GM19193 (cell line): ENCODE results near the gene HOXC12.

ENCODE experiments used
- POLR2A ChIP-seq: IDR thresholded peaks from 4 replicates; pipeline ENCODE4 v1.6.1; 2011; ENCODE audit not compliant: insufficient read depth, insufficient read length; ENCODE audit errors: extremely low read depth

Gene HOXC12

DNA sequence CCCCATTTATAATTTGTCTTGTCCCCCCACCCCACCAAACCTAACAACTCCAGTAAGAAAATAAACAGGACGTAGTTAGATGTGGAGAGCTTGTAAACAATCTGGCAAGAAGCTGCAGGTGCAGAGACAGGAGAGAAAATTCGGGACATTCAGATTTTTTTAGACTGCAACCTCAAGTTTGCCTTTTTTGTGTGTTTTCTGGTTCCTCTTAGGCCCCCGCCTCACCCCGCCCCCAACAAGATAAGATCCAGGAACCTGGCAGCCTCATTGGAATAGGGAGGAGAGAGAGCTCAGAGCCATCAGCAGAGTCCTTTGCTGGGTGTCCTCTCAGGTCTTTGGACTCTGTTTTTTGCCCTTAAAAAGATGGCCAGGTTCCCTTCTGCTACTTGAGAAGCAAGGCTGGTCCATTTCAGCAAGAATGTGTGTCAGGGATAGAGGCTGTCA is 33.1 kb downstream of the HOXC12 start:
- no peak for TF ChIP-seq POLR2A

DNA sequence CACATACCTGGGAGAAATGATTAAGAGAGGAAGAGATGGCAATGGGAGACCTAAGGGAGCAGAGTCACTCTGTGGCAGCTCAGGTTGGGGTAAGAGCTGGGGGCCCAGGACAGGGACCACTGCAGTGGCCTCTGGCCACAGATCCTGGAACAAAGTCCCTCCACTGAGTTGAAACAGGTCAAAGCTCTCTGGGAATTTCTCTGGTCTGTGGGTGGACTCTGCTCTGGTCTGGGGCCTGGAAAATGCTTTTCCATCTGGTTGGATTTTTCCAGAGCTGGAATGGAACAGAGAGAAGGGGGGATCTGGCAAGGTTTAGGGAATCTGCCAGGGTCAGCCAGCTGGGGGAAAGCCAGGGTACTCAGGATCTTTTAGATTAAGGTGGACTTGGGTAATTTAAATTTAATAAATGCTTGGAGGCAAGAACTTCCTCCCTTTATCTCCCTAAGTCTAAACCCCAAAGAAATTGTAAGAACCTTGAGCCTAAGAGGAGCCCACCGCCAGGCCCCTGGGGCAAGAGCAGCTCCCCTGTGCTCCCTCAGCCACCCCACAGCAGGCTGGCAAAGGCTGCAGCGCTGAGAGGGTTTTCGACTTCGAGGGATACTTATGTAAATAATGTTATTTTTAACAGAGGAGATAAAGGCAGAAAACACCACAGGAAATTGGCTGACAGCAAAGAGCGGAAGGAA is 34.0 kb downstream of the HOXC12 start:
- TF ChIP-seq POLR2A = no peak

DNA sequence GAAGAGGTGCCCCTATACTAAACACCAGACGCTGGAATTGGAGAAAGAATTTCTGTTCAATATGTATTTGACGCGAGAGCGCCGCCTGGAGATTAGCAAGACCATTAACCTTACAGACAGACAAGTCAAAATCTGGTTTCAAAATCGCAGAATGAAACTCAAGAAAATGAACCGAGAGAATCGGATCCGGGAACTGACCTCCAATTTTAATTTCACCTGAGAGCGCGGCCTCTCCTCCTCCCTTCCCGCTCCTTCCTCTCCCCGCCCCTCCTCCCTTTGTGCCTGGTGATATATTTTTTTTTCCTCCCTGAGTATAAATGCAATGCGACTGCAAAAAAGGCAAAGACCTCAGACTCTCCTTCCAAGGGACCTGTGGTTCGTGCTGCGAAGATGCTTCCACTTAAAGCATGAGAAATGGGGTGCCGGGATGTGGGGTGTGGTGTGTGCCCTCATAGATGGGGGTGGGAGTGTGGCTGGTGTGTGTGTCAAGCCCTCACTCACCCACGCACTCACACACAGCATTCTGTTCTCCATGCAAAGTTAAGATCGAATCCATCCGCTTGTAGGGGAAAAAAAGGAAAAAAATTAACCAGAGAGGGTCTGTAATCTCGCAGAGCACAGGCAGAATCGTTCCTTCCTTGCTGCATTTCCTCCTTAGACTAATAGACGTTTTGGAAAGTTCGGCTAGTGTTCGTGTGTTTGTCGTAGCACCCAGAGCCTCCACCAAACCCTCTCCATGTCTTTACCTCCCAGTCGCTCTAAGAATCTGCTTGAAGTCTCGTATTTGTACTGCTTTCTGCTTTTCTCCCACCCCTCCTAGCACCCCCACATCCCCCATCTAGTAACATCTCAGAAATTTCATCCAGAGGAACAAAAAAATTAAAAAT is 34.8 kb downstream of the HOXC12 start:
- TF ChIP-seq POLR2A = no peak

DNA sequence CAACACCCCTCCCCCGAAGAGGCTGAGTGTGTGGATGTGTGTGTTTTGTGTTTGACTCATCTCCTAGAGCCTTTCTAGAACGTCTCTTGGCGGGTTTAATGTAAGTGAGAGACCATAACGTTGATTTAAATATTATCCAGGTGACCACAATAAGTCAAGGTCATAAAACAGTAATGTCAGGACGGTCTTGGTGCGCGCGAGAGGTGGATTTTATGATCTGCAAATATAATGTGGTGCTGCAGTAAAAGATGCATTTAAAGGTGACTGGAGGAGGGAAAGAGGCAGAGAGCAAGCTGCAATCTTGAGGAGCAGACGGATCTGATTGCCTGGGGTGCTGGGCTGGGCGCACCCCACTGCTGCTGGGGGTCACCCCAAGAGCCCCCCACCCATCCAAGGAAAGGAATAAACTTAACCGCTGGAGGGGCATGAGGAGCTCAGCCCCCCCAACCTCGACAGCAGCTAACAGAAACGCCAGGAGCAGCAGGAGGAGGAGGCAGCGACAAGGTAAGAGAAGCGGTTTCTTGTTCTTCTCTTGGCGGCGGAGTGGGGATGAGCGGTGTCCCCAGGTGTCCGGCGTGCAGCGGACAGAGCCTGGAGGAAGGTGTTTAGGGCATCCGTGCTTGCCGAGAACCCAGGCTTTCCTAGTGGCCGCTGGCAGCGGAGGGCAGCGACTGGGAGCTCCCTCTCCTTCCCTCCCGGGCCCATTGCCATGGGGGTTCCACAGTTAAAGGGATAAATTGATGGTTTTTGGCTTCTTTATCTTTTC is 35.8 kb downstream of the HOXC12 start:
- TF ChIP-seq POLR2A = no peak

DNA sequence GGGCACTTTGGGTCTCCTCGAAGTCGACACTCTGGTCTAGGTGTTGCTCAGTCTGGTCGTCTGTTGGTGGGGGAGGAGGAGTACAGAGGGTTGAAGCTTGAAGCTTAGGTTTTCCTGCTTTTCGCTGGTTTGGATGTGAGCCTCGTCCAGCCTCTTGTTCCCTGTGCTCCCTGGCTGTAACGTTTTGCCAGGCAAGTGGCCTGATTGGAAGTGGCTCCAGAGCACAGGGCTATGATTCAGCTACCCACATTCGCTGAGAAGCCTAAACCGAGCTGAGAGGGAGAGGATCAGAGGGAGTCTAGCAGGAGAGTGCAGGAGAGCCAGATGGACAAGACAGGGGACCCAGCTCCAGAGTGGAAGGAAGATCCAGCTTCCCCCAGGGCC is 36.4 kb downstream of the HOXC12 start:
- no peak for TF ChIP-seq POLR2A

DNA sequence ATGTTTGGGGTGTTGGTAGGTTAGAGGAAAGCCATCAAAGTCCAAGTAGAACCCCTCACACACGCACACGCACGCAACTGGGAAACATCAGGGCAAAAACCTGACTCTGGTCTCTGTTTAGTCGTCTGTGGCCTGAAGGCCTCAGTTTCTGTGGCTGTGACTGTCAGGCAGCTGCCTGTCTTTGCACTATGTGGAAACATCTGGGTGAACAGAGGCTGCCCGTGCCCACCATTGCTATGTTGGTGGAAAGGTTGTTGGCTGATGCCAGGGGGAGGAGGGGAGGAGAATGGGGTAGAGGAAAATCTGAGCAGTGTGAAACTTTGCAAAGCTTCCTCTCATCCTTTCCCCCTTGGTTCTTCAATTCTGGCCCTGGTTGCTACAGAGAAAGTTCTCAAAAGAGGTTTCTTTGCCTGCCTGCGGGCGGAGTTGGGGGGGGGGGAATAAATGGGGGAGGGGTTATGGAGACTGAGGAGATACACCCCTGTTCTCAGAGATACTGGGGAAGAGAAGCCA is 37.7 kb downstream of the HOXC12 start:
- TF ChIP-seq POLR2A = no peak

DNA sequence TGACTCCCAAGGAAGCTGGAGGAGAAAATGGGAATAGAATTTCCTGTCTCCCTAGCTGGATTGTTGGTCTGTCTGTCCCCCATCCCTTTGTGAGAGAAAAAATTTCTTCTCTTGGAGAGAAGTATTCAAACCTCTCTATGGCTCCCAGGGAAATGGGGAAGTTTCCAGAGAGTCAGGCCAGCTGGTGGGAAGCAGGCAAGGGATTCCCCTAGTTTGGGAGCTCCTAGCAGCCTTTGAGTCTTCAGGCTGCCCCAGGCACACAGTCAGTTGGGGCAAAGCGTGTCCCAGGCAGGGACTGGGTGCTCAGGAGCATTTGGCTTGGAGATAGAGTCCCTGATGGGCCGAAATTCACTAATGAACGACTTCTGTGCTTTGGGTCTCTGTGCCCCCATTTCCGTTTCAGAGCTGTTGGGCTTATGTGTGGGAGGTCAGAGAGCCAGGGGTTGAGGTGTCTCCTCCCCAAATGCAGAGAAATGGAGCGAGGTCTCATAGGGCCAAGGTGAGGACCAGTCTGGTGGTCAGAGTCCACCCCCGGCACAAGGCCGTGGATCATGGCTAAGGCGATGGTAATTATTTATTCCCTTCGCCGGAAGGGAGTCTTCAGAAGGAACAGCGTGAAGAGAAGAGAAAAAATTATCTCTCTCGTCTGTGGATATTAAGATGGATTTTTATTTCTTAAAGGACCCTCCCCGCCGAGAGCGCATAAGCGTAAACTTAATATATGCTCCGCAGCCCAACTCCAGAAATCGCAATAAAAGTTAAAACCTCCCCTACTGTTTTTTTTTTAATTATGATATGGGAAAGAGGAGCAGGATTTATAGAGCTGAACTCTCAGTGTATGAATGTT is 38.7 kb downstream of the HOXC12 start:
- TF ChIP-seq POLR2A = no peak

DNA sequence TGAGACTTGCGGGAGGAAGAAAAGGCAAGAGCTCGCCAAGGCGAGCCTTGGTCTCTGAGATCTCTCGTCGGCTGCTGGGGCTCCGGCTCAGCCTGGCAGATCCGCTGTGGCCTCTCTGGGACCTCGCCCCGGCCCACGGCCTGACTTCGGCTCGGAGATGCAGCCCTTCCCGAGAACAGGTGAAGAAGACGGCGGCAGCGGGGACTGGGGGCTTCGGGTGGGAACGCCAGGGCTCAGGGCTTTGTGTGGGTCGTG is 39.2 kb downstream of the HOXC12 start:
- TF ChIP-seq POLR2A = no peak

DNA sequence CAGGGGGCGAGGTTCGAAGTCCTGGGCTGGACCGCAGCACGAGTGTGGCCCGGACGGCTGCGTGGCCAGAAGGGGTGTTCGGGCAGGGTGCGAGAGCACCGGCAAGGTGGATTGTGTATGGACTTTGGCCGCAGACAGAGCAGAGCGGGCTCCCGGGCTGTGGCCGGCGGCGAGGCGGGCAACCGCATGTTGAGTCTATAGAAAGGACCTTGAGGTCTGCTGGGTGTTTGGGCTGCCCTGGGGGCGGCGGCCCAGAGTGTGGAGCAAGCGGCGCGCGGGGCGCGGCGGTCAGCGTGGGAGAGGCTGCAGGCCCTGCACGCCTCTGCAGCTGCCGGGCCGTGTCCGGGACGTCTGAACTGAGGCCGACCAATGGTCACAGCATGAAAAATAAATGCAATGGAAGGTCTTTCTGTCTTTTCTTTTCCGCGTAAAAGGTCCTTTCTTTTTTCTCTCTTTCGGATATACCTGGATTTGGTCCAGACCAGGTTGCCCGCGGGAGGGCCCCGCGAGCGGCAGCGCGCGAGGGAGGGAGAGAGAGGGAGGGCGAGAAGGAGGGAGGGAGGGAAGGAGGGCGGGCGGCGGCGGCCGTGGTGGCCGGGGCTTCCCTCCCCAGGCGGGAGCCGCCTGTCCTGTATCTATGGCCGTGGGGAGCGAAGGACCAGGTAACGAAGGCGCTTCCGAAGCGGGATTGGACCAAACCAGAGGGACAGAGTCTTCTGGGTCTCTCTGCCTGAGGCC is 39.7 kb downstream of the HOXC12 start:
- no peak for TF ChIP-seq POLR2A

DNA sequence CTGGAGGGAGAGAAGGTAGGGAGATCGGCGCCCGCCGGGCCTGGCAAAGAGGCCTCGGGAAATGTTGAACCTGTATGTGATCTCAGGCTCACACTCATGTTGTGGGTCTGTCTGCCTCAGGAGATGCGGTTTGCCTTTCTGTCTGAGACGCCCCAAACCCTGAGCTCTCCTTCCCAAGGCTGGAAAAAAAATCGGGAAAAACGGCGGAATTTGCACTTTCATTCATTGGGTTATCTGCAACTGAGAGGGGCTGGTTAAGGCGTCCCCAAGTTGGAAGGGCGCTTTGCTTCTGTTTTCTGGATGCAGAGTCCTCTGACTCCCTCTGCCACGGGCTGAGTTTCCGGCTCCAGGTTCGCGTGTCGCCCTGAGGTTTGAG is 40.3 kb downstream of the HOXC12 start:
- no peak for TF ChIP-seq POLR2A

DNA sequence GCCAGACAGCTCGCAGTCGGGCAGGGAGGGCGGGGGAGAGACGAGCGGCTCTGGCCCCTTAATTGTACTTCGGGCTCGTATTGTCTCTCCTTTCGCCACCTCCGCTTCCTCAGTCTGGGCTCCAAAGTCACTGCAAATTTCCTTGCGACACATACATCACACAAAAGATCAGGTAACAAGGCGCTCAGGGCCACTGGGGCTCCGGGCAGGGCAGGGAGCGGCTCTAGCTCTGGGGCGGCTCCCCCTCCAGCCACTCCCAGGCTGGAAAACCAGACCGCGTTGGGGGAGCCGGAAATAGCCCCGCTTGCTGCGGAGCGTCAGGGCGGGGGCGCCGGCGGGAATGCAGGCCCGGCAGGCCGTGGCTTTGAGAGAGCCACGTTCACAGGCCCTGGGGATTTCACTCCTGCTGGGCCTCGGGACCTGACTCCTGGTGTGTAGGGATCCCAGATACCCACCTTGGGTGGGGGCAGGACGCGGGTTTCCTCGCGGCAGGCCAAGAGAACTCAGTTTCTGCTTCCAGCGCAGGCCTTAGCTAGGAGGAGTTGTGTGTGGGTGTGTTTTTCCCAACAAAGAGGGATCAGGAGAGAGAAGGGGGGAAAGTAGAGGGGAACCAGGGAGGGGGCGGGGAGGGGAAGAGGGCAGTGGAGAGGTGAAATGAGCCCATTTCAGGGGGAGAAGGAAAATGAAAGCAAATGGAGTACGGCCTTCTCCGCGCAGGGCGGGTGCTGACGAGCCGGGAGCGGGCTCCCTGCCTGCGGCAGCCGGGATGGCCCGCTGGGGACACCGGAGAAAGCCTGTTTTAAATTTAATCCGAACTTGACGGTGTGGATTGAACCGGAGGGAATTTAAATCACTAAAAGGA is 40.9 kb downstream of the HOXC12 start:
- peak; percentile 28 for TF ChIP-seq POLR2A

DNA sequence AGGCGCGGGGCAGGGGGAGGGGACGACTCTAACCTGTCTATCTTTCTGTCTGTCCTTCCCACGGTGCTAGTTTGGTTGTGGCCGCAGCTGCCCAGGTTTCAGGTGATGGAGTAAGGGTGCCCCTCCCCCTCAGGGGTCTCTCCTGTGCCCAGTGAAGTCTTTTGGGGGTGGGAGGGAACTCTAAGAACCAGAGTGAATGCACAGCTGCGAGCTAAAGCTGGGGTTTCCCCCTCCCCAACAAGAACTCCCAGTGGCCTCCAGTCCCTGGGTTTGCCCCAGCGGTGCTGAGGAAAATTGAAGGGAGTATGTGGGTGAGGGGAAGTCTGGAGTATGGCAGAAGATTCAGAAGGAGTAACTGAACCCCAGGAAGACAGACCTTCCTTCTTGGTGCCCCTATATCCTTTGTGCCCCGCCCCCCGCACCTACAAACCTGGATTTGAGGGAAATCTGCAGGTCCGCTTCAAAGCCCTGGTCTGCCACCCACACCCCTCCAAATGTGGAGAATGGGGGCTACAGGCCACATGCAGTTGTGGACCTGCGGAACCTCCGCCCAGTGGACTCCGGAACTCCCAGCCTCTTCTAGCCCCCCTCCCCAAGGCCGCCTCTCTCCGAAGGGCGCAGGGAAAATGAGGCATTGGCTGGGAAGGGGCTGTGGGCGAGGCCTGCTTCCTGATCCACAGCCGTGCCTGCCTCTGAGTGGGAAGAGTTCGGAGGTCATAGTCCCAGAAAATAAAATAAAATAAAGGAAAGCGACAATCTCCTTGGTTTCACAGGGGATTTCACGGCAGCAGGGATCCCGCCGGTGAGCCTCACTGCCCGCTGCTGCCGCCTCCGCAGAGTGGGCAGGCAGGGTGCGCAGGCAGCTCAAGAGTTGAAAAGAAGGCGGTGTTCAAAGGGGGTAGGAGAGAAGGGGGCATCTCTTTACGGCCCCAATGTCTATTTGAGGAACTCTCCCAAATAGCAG is 41.8 kb downstream of the HOXC12 start:
- no peak for TF ChIP-seq POLR2A
